KOPT-K1 (cell line): ENCODE results near the gene RAB3IL1.

ENCODE experiments used
- H3K27ac ChIP-seq: fragments of 200-600 bp; sonication (generic); 2 replicates; pipeline ENCODE4 v1.5.1; 2016; ENCODE audit warnings: antibody characterized with exemption, mild to moderate bottlenecking, low read depth, low read length; ENCODE audit not compliant: poor library complexity, severe bottlenecking
- H3K36me3 ChIP-seq: fragments of 200-600 bp; sonication (generic); 2 replicates; pipeline ENCODE4 v1.5.1; 2017; ENCODE audit warnings: antibody characterized with exemption, mild to moderate bottlenecking, low read length, moderate library complexity; ENCODE audit not compliant: insufficient read depth
- H3K9me3 ChIP-seq: fragments of 200-600 bp; sonication (generic); 2 replicates; pipeline ENCODE4 v1.5.1; 2017; ENCODE audit warnings: antibody characterized with exemption, low read length, mild to moderate bottlenecking; ENCODE audit not compliant: insufficient read depth, poor library complexity, severe bottlenecking

The RAB3IL1 gene

DNA sequence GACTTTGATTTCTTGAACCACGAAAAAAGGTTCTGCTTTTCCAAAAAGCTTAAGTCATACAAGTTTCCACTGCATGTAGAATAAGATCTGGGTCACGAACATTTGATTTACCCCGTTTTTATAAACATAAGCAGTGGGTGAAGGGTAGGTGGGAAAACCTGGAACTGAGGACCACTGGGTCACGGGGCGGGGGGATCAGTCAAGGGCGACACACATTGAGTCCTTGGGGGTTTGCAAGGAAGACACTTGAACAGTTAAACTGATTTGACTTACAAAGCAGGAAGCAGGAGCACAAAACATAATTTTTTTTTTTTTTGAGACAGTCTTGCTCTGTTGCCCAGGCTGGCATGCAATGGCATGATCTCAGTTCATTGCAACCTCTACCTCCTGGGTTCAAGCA is 36.9 kb downstream of the RAB3IL1 start:
- no peaks in the 10 kb centered on the region for H3K9me3 ChIP-seq
- H3K27ac ChIP-seq = no peak overlapping the region
- no peaks in the 10 kb centered on the region for H3K36me3 ChIP-seq

DNA sequence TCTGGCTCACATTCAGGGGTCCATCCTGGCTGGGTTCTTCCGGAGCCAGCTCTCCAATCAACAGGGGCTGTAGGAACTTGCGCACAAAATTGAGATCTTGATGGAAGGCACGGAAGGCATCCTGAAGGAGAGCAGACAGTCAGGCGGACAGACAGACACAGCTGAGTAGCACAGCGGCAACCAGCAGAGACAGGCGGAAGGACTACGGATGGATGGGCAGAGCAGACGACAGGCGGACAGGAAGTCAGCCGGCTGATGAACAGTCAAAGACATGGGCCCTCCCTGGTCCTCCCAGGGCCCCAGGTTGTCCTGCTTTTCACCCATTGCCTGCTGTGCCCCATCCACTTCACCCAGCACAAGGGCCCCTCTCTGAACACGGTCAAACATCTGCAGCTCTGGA is 37.3 kb downstream of the RAB3IL1 start:
- no peaks in the 10 kb centered on the region for H3K9me3 ChIP-seq
- no peaks in the 10 kb centered on the region for H3K36me3 ChIP-seq
- no peak overlapping the region for H3K27ac ChIP-seq

DNA sequence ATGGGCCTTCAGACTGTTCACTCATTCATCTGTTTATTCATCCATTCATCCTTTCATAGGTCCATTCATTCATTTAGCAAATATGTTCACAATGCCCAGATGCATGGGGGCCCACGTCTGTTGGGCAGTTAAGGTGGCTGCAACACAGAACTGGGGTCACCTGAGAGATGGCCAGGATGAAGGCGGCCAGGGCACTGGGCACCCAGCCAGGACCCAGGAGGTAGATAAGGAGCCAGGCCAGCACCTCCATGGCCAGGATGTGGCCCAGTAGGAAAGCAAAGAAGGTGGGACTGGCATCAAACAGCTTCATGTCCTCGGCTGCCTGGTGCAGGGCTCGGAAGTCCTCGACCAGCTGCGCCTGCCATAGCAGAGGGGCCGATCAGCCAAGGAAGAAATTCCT is 38.2 kb downstream of the RAB3IL1 start:
- Histone ChIP-seq H3K27ac (no peak overlapping the region), H3K36me3 (no peaks in the 10 kb centered on the region), H3K9me3 (no peaks in the 10 kb centered on the region)

GRCh38 chr11:61875698-61876097 is 41.7 kb downstream of the RAB3IL1 start:
- Histone ChIP-seq H3K36me3 (no peaks in the 10 kb centered on the region), H3K27ac (no peak overlapping the region), H3K9me3 (no peaks in the 10 kb centered on the region)

DNA sequence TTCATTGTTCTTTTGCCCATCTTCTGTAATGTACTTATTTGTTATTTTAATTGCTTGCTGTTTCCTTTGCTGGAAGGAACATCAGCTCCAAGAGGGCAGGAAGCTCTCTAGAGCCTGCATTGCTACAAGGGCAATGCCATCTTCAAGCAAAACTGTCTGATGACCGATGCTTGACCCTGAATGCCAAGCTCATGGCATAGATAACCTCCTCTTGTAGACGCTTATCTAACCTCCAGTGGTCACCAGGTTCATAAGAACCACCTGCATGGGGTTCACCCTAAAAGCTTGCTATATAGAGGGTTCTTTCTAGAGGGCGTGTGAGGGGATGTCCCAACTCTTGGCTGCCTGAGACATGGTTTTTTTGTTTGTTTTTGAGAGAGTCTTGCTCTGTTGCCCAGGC is 42.5 kb downstream of the RAB3IL1 start:
- H3K36me3 ChIP-seq = no peaks in the 10 kb centered on the region
- no peaks in the 10 kb centered on the region for H3K9me3 ChIP-seq
- H3K27ac ChIP-seq = no peak overlapping the region

DNA sequence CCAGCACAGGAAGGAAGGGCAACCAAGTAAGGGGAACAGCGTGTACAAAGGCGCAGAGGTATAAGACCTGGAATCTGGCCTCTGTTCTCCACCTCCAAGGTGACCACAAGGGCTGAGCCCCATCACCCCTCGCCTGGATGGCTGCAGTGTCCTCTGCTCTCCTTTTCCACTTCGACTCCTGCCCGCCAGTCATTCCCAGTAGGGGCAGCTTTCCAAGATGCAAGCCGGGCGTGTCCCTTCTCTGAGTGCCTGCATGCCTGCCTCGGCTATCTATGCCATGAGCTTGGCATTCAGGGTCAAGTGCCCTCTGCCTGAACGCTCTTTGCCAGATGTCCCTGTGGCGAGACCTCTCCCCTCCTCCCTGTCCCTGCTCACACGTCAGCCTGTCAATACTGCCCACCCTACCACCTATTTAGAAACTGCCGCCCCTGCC is 43.0 kb downstream of the RAB3IL1 start:
- Histone ChIP-seq H3K9me3 (no peaks in the 10 kb centered on the region), H3K36me3 (no peaks in the 10 kb centered on the region), H3K27ac (no peak overlapping the region)

- Histone ChIP-seq H3K9me3 (no peaks in the 10 kb centered on the region), H3K36me3 (no peaks in the 10 kb centered on the region), H3K27ac (no peak overlapping the region)
Measured at GRCh38 chr11:61873588-61874376, 43.6 kb downstream of the RAB3IL1 start.

DNA sequence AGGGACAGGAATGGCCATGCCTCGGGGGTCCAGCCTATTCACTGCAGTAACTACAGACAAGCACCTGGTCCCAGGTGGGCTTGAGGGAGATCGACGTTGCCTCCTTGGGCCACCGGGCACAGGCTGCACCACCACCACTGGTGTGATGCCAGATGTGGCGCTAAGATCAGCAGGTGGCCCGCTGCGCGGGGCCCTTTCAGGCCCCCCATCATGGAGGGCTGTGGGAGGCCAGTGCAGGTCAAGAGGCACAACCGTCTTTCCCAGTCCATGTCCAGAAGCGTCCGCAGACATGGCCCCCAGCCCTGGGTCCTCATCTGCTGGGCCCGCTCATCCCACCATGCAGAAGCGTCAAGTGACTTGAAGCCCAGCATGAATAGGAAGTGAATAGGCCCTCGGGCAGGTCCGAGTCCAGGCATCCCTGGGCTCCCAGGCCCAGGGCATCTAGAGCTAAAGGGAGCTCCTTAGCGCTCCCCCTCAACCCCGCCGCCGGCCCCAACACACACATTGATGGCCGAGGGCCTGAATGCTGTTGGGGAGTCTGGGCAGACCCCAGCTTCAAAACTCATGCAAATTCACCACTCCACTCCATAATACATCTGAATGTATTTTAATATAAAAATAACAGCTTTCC is 44.3 kb downstream of the RAB3IL1 start:
- H3K9me3 ChIP-seq = no peaks in the 10 kb centered on the region
- no peaks in the 10 kb centered on the region for H3K36me3 ChIP-seq
- no peak overlapping the region for H3K27ac ChIP-seq

- Histone ChIP-seq H3K36me3 (peaks cover 14% of the 10 kb centered on the region), H3K9me3 (no peaks in the 10 kb centered on the region), H3K27ac (no peak overlapping the region)
Measured at GRCh38 chr11:61871158-61871597, 46.2 kb downstream of the RAB3IL1 start.

DNA sequence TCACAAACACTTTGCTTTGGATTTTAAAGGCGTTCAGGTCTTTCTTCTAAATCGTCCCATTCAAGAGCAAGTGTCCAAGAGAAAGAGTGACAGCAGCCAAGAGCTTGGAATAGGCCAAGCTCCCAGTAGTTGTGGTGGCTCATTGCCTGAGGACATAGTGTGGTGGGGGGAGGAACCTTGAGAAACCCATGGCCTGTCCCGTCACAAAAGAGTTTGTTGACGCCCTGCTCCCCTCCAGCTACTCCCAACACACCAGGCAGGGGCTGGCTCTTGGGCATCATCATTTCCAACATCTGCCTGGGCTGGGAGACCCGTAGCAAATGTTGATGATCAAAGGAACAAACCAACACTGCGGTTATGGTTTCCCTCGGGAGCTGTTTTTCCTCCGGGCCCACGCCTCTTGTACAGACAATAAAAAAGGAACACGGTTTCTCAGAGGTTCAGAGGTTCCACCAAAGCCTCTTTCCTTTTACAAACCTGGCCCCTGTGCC is 46.8 kb downstream of the RAB3IL1 start:
- no peaks in the 10 kb centered on the region for H3K9me3 ChIP-seq
- H3K36me3 ChIP-seq = peaks cover 20% of the 10 kb centered on the region
- H3K27ac ChIP-seq = no peak overlapping the region

DNA sequence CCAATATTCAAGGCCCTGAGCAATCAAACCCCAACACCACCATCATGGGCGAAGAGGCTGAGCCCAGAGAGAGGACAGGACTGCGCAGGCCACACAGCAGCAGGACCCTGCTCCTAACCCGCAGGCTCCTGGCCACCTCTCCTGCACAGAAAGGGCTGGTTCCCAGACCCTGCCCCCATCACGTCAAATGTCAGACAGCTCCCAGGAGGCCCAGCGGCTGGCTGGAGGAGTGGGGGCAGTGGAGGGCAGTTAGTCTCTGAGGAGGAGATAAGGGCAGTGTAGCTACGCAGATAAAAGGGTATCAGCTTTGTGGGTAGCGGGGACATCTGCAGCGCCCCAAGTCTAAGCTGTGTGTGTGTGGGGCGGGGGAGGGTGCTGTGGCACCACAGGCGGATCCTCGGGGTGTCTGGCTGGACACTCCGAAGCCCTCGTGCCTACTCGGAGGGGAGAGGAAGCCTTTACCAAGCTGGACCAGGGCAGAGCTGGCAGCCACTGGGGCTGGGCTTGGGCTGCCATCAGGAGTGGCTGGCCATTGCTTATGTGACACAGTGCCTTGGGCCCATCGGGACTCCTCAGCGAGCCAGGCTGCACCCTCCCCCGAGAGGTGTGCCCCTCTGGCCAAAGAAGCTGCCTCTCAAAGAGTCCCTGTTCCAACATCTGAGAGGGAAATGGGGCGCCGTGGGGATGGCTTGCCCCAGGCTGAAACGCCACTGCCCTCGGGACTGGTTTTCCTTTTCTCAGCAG is 47.5 kb downstream of the RAB3IL1 start:
- Histone ChIP-seq H3K27ac (no peak overlapping the region), H3K36me3 (peaks cover 27% of the 10 kb centered on the region), H3K9me3 (no peaks in the 10 kb centered on the region)

- H3K9me3 ChIP-seq = no peaks in the 10 kb centered on the region
- H3K27ac ChIP-seq = no peak overlapping the region
- peaks cover 33% of the 10 kb centered on the region for H3K36me3 ChIP-seq
Measured at GRCh38 chr11:61869429-61869707, 48.0 kb downstream of the RAB3IL1 start.

DNA sequence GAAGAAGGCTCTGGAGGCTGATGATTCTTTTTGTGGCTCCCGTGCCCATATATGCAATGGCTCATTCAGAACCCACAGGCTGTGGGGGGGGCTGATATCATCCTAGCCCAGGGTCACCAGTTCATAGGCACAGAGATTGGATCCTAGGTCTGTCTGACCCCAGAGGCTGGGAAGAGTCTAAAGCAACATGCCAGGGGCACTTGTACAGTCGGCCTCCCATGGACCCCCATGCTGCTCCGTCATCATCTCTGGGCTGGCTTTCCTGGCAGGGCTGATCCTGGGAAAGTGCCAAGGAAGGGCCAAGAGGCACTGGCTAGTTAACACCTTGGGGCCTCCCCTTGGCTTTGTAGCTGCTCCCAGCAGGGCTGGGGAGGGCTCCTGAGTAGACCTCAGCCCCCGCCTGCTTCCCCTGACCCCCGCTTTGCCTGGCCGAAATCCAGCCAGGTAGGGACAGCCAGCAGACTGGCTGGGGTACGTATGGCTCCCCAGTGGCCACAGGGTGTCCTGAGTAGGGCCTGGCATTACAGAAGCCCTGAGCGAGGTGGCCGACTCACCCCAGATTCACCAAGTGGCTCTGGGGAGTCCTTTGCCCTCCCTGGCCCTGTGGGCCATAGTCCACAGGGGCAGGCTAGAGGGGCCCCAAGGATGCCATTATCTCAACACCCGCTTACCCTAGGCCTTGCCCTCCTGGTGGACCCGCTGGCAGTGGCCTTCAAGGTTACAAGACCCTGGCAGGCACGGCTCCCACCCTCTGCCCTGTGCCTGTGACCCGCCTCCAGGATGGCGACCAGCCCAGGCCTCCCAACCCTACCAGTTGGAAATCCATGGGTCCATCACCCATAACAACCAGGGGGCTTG is 48.6 kb downstream of the RAB3IL1 start:
- Histone ChIP-seq H3K9me3 (no peaks in the 10 kb centered on the region), H3K36me3 (peaks cover 38% of the 10 kb centered on the region), H3K27ac (no peak overlapping the region)

- Histone ChIP-seq H3K27ac (no peak overlapping the region), H3K36me3 (peaks cover 57% of the 10 kb centered on the region), H3K9me3 (no peaks in the 10 kb centered on the region)
Measured at GRCh38 chr11:61866958-61867343, 50.4 kb downstream of the RAB3IL1 start.
